Parathyroid adenoma (tissue), 2 donors: ENCODE results near the gene CD151.

ENCODE experiments used
- H2AFZ ChIP-seq: fragments of 300-600 bp; sonication (generic); one replicate; pipeline ENCODE4 v1.7.0; 2017; ENCODE audit warnings: antibody characterized with exemption, mild to moderate bottlenecking
- H3K27ac ChIP-seq: fragments of 300-600 bp; sonication (generic); one replicate; pipeline ENCODE4 v1.7.0; 2017
- H3K27me3 ChIP-seq: fragments of 300-600 bp; sonication (generic); one replicate; pipeline ENCODE4 v1.7.0; 2017; ENCODE audit warnings: low read length; ENCODE audit not compliant: control insufficient read depth, insufficient read depth
- H3K36me3 ChIP-seq: fragments of 300-600 bp; sonication (generic); one replicate; pipeline ENCODE4 v1.7.0; 2017; ENCODE audit warnings: low read length; ENCODE audit not compliant: control insufficient read depth, insufficient read depth
- H3K4me1 ChIP-seq: fragments of 300-600 bp; sonication (generic); one replicate; pipeline ENCODE4 v1.7.0; 2017; ENCODE audit warnings: control low read depth
- H3K4me2 ChIP-seq: fragments of 300-600 bp; sonication (generic); one replicate; pipeline ENCODE4 v1.7.0; 2017; ENCODE audit warnings: low read length
- H3K4me3 ChIP-seq: fragments of 300-600 bp; sonication (generic); one replicate; pipeline ENCODE4 v1.7.0; 2017; ENCODE audit warnings: low read depth, low read length
- H3K79me2 ChIP-seq: fragments of 300-600 bp; sonication (generic); one replicate; pipeline ENCODE4 v1.7.0; 2017; ENCODE audit warnings: control low read depth
- H3K9ac ChIP-seq: fragments of 300-600 bp; sonication (generic); one replicate; pipeline ENCODE4 v1.7.0; 2017; ENCODE audit warnings: mild to moderate bottlenecking
- H3K9me3 ChIP-seq: fragments of 300-600 bp; sonication (generic); one replicate; pipeline ENCODE4 v1.7.0; 2017; ENCODE audit warnings: low read length; ENCODE audit not compliant: control insufficient read depth
- TF ChIP-seq, protein P1 (sequence below): fragments of 300-600 bp; sonication (generic); IDR thresholded peaks from one replicate; pipeline ENCODE4 v1.7.0; 2017; ENCODE audit warnings: antibody characterized with exemption, mild to moderate bottlenecking
- donor health status: primary hyperparathyroidism.

Gene CD151

GRCh38 chr11:867856-868358 lies 35.2 kb downstream of the CD151 start:
- Histone ChIP-seq H3K27me3 (no peaks in the 10 kb centered on the region), H3K4me1 (no peaks in the 10 kb centered on the region), H3K36me3 (no peaks in the 10 kb centered on the region), H3K4me2 (no peak overlapping the region), H3K4me3 (no peak overlapping the region), H3K9me3 (no peaks in the 10 kb centered on the region), H3K79me2 (no peaks in the 10 kb centered on the region), H3K9ac (no peak overlapping the region), H3K27ac (no peak overlapping the region), H2AFZ (no peak overlapping the region)
- TF ChIP-seq, protein P1, sequence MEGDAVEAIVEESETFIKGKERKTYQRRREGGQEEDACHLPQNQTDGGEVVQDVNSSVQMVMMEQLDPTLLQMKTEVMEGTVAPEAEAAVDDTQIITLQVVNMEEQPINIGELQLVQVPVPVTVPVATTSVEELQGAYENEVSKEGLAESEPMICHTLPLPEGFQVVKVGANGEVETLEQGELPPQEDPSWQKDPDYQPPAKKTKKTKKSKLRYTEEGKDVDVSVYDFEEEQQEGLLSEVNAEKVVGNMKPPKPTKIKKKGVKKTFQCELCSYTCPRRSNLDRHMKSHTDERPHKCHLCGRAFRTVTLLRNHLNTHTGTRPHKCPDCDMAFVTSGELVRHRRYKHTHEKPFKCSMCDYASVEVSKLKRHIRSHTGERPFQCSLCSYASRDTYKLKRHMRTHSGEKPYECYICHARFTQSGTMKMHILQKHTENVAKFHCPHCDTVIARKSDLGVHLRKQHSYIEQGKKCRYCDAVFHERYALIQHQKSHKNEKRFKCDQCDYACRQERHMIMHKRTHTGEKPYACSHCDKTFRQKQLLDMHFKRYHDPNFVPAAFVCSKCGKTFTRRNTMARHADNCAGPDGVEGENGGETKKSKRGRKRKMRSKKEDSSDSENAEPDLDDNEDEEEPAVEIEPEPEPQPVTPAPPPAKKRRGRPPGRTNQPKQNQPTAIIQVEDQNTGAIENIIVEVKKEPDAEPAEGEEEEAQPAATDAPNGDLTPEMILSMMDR, result no peak

DNA sequence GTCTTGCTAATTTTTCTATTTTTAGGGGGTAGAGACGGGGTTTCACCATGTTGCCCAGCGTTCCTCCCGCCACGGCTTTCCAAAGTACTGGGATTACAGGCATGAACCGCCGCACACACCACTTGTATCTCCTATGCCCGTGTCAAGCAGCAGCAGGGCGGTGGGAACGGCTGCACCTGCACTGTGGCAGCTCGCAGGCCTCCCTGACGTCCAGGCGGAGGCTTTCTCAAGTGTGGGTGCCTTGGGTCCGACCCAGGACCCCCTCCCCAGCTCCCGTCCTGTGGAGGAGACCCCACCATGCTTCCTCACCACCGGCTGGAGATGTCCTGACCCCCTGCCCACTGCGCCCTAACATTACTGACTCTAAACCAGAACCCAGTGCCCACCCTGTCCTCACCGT lies 35.6 kb downstream of the CD151 start:
- H3K4me1 ChIP-seq, result no peaks in the 10 kb centered on the region
- H3K27me3 ChIP-seq, result no peaks in the 10 kb centered on the region
- TF ChIP-seq, protein P1, result no peak
- no peaks in the 10 kb centered on the region for H3K79me2 ChIP-seq
- no peaks in the 10 kb centered on the region for H3K36me3 ChIP-seq
- H3K4me3 ChIP-seq, result no peak overlapping the region
- H3K4me2 ChIP-seq, result no peak overlapping the region
- no peak overlapping the region for H3K27ac ChIP-seq
- no peak overlapping the region for H2AFZ ChIP-seq
- no peaks in the 10 kb centered on the region for H3K9me3 ChIP-seq
- no peak overlapping the region for H3K9ac ChIP-seq

- Histone ChIP-seq H3K4me3 (no peak overlapping the region), H3K27me3 (no peaks in the 10 kb centered on the region), H3K4me2 (no peak overlapping the region), H3K4me1 (no peaks in the 10 kb centered on the region), H3K36me3 (no peaks in the 10 kb centered on the region), H2AFZ (no peak overlapping the region), H3K27ac (no peak overlapping the region), H3K9me3 (no peaks in the 10 kb centered on the region), H3K9ac (no peak overlapping the region), H3K79me2 (no peaks in the 10 kb centered on the region)
- TF ChIP-seq, protein P1, result no peak
These were observed 36.0 kb downstream of the CD151 start for GRCh38 chr11:868802-869201.

DNA sequence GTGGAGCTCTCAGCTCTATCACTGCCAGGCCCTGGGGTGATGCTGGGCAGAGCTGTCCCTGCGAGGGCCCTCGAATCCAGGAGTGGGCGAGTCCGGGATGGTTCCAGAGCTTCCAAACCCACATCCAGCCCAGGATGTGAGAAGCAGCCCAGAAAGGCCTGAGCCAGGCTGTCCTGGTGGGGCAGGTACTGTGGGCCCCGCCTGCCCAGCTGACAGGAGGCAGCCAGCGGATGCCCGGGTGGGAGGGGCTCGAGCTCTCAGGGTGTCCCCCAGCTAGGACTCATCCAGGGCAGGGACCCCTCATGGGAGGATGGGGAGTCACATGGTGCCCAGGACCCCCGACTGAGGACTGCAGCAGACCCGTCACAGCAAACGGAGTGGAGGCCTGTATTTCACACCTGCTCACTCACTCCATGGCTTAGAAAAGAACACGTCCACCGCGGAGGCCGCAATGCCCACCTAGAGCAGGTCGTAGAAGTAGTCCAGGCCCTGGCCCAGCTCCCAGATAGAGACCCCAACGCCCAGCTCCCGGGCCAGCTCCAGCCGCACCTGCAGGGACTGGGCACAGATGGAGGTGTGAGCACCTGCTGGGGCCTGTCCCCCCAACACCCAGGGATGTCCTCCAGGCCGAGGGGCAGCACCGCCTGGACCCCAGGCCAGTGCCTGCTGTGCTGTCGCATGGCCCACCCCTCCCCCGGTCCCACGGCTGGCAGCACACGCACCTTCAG lies 36.8 kb downstream of the CD151 start:
- no peaks in the 10 kb centered on the region for H3K79me2 ChIP-seq
- TF ChIP-seq, protein P1, result no peak

GRCh38 chr11:870127-870413 lies 37.3 kb downstream of the CD151 start:
- Histone ChIP-seq H3K27me3 (no peaks in the 10 kb centered on the region), H3K4me1 (no peaks in the 10 kb centered on the region), H3K27ac (no peak overlapping the region), H3K36me3 (no peaks in the 10 kb centered on the region), H2AFZ (no peak overlapping the region), H3K4me3 (no peak overlapping the region), H3K4me2 (no peak overlapping the region), H3K9me3 (no peaks in the 10 kb centered on the region), H3K9ac (no peak overlapping the region), H3K79me2 (no peaks in the 10 kb centered on the region)
- TF ChIP-seq, protein P1, result no peak

More for the DNA sequence above, 36.8 kb downstream of the CD151 start:
- no peaks in the 10 kb centered on the region for H3K9me3 ChIP-seq
- no peak overlapping the region for H3K9ac ChIP-seq
- no peaks in the 10 kb centered on the region for H3K36me3 ChIP-seq
- H2AFZ ChIP-seq, result no peak overlapping the region
- H3K27ac ChIP-seq, result no peak overlapping the region
- H3K27me3 ChIP-seq, result no peaks in the 10 kb centered on the region
- H3K4me3 ChIP-seq, result no peak overlapping the region
- H3K4me2 ChIP-seq, result no peak overlapping the region
- H3K4me1 ChIP-seq, result no peaks in the 10 kb centered on the region
